Measurements from ENCODE around the gene RNF225. TPM values are rescaled to one million over a fixed set of nuclear protein-coding genes. Genes with fewer than 3 reads are reported as not detected.
A peak's percentile ranks its signal among the peaks of the same experiment; 100 is the strongest.
"Not testable (repeated sequence)": the region's sequence is repeated elsewhere in the genome, so short reads cannot be mapped to it uniquely, and the experiment has no call there.

The RNF225 gene
- total and polyA plus RNA-seq, 3 experiments from 2014 or later, result 0.28 to 0.78 TPM; not detected in 1

GRCh38 chr19:58366585-58367430 lies 28.6 kb upstream of the RNF225 start:
- CTCF ChIA-PET, result no interaction called here

GRCh38 chr19:58367698-58368454 lies 27.6 kb upstream of the RNF225 start:
- H3K27ac ChIP-seq (ENCODE audit: low read depth, low read length), result no peak overlapping the region
- Mint-ChIP-seq H3K27ac (no peak overlapping the region), H3K27me3 (no peaks in the 10 kb centered on the region), H3K36me3 (no peaks in the 10 kb centered on the region), H3K9me3 (no peaks in the 10 kb centered on the region), H3K4me1 (peaks cover 0 to 1% (median 1%) of the 10 kb centered on the region in 3 donors), H3K4me3 (no peak overlapping the region)
- ChIA-PET POLR2A (no interaction called here), CTCF (no interaction called here)
- no peak overlapping the region for H3K4me3 ChIP-seq (ENCODE audit: low read length)
- no peak for DNase-seq
- no peaks in the 10 kb centered on the region for H3K27me3 ChIP-seq (ENCODE audit: insufficient read depth, low read length, poor library complexity, severe bottlenecking)
- H3K4me1 ChIP-seq (ENCODE audit: insufficient read depth, low read length), result no peaks in the 10 kb centered on the region
- H3K36me3 ChIP-seq (ENCODE audit: insufficient read depth, low read length), result no peaks in the 10 kb centered on the region
- H3K9me3 ChIP-seq (ENCODE audit: low read length), result no peaks in the 10 kb centered on the region

More at GRCh38 chr19:58366585-58367430, 28.6 kb upstream of the RNF225 start:
- Mint-ChIP-seq H3K36me3 (peaks cover 0 to 6% (median 0%) of the 10 kb centered on the region in 3 donors), H3K9me3 (no peaks in the 10 kb centered on the region), H3K4me1 (peaks cover 5 to 10% (median 8%) of the 10 kb centered on the region in 3 donors), H3K4me3 (no peak overlapping the region), H3K27me3 (no peaks in the 10 kb centered on the region), H3K27ac (no peak overlapping the region)
- DNase-seq, result no peak
- Histone ChIP-seq H3K9me3 (ENCODE audit: low read length) (no peaks in the 10 kb centered on the region), H3K27me3 (ENCODE audit: insufficient read depth, low read length, poor library complexity, severe bottlenecking) (no peaks in the 10 kb centered on the region), H3K4me1 (ENCODE audit: insufficient read depth, low read length) (peaks cover 2% of the 10 kb centered on the region), H3K36me3 (ENCODE audit: insufficient read depth, low read length) (no peaks in the 10 kb centered on the region), H3K4me3 (ENCODE audit: low read length) (no peak overlapping the region), H3K27ac (ENCODE audit: low read depth, low read length) (no peak overlapping the region)
- POLR2A ChIA-PET, result no interaction called here

- CTCF ChIA-PET, result no interaction called here
- Mint-ChIP-seq H3K4me1 (no peaks in the 10 kb centered on the region), H3K27ac (no peak overlapping the region), H3K27me3 (no peaks in the 10 kb centered on the region), H3K4me3 (no peak overlapping the region), H3K9me3 (no peaks in the 10 kb centered on the region), H3K36me3 (no peaks in the 10 kb centered on the region)
- Histone ChIP-seq H3K27ac (ENCODE audit: low read depth, low read length) (no peak overlapping the region), H3K27me3 (ENCODE audit: insufficient read depth, low read length, poor library complexity, severe bottlenecking) (no peaks in the 10 kb centered on the region), H3K36me3 (ENCODE audit: insufficient read depth, low read length) (no peaks in the 10 kb centered on the region), H3K4me3 (ENCODE audit: low read length) (no peak overlapping the region), H3K4me1 (ENCODE audit: insufficient read depth, low read length) (no peaks in the 10 kb centered on the region), H3K9me3 (ENCODE audit: low read length) (no peaks in the 10 kb centered on the region)
- POLR2A ChIA-PET, result no interaction called here
- no peak for DNase-seq
These were observed 26.7 kb upstream of the RNF225 start for GRCh38 chr19:58368561-58369360.

DNA sequence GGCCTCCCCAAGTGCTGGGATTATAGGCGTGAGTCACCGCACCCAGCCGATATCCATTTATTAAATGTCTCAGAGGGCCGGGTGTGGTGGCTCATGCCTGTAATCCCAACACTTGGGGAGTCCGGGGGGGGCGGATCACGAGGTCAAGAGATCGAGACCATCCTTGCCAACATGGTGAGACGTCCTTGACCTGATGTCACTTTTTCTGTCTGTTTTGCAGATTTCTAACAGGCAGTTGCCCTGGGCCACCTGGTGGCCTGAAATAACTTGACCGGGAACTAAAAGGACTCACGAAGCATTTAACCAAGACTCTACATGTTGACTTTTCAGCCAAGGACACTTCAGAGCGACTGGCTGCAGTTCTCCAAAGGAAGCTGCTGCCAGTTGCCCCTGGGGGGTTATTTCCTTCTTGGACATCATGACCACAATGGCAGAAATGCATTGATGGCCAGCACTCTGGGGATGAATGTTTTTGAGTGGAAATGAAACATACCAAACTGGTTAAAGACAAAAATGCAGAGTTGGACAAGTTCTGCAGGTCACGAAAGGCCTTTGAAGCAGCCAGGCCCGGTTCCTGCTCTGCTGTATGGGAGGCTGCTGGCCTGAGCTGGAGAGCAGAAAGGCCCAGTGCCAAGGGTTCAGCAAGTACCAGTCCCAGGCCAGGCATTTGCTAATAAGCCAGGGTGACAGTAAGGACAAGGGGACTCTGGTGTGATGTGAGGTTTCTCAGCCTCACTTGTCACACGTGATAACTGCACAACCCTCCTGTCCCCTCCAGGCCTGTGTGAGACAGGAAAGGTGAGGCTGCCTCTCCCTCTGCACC lies 22.9 kb upstream of the RNF225 start:
- H3K4me3 Mint-ChIP-seq, result no peak overlapping the region
- CTCF ChIA-PET, result interaction anchor here (1.1 kb wide), 1 partner anchor 9 kb away, joined by 4 read pairs; no protein-coding TSS in a partner anchor
- no peak overlapping the region for H3K27ac Mint-ChIP-seq
- no peaks in the 10 kb centered on the region for H3K9me3 Mint-ChIP-seq
- H3K27me3 ChIP-seq (ENCODE audit: insufficient read depth, low read length, poor library complexity, severe bottlenecking), result no peaks in the 10 kb centered on the region
- no peak overlapping the region for H3K4me3 ChIP-seq (ENCODE audit: low read length)
- H3K4me1 ChIP-seq (ENCODE audit: insufficient read depth, low read length), result no peaks in the 10 kb centered on the region
- no peaks in the 10 kb centered on the region for H3K36me3 ChIP-seq (ENCODE audit: insufficient read depth, low read length)
- H3K36me3 Mint-ChIP-seq, result no peaks in the 10 kb centered on the region
- H3K27ac ChIP-seq (ENCODE audit: low read depth, low read length), result no peak overlapping the region
- no peak for DNase-seq
- POLR2A ChIA-PET, result no interaction called here
- H3K4me1 Mint-ChIP-seq, result no peaks in the 10 kb centered on the region
- H3K9me3 ChIP-seq (ENCODE audit: low read length), result no peaks in the 10 kb centered on the region
- no peaks in the 10 kb centered on the region for H3K27me3 Mint-ChIP-seq

DNA sequence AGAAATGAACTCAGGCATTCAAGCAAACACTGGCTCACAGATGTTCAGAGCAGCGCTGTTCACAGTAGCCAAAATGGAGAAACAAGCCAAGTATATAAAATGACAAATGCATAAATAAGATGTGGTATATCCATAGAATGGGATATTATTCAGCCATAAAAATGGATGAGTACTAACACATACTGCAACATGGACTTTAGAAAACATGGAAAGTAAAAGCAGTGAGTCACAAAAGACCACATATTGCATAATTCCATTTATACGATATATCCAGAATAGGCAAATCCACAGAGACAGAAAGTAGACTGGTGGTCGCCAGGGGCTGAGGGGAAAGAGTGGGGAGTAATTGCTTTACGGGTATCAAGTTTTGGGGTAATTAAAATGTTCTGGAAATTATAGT lies 21.3 kb upstream of the RNF225 start:
- no peaks in the 10 kb centered on the region for H3K36me3 Mint-ChIP-seq
- no peak overlapping the region for H3K4me3 ChIP-seq (ENCODE audit: low read length)
- DNase-seq, result no peak
- H3K27ac ChIP-seq (ENCODE audit: low read depth, low read length), result no peak overlapping the region
- no peaks in the 10 kb centered on the region for H3K9me3 Mint-ChIP-seq
- peaks cover 0 to 4% (median 0%) of the 10 kb centered on the region in 3 donors for H3K4me1 Mint-ChIP-seq
- peak overlapping the region in 1 of 8 donors; percentile 67 for H3K27ac Mint-ChIP-seq
- H3K4me1 ChIP-seq (ENCODE audit: insufficient read depth, low read length), result peaks cover under 1% of the 10 kb centered on the region
- no peaks in the 10 kb centered on the region for H3K27me3 Mint-ChIP-seq
- peak overlapping the region in 1 of 7 donors; percentile 34 for H3K4me3 Mint-ChIP-seq
- POLR2A ChIA-PET, result no interaction called here
- no peaks in the 10 kb centered on the region for H3K36me3 ChIP-seq (ENCODE audit: insufficient read depth, low read length)
- CTCF ChIA-PET, result interaction anchor here (0.9 kb wide), 1 partner anchor 11 kb away, joined by 3 read pairs; the partner anchor contains the start of gene ZNF497
- H3K9me3 ChIP-seq (ENCODE audit: low read length), result no peaks in the 10 kb centered on the region
- no peaks in the 10 kb centered on the region for H3K27me3 ChIP-seq (ENCODE audit: insufficient read depth, low read length, poor library complexity, severe bottlenecking)

GRCh38 chr19:58376724-58377123 lies 18.7 kb upstream of the RNF225 start:
- peaks cover 12% of the 10 kb centered on the region for H3K4me1 ChIP-seq (ENCODE audit: insufficient read depth, low read length)
- H3K9me3 ChIP-seq (ENCODE audit: low read length); H3K36me3 Mint-ChIP-seq; H3K27ac ChIP-seq (ENCODE audit: low read depth, low read length); H3K36me3 ChIP-seq (ENCODE audit: insufficient read depth, low read length); CTCF ChIA-PET; H3K4me3 ChIP-seq (ENCODE audit: low read length); H3K27me3 ChIP-seq (ENCODE audit: insufficient read depth, low read length, poor library complexity, severe bottlenecking); H3K27me3 Mint-ChIP-seq; DNase-seq; H3K9me3 Mint-ChIP-seq; H3K4me3 Mint-ChIP-seq: not testable (repeated sequence)
- POLR2A ChIA-PET, result interaction anchor here (0.9 kb wide), 1 partner anchor 29 kb away, joined by 3 read pairs; no protein-coding TSS in a partner anchor
- Mint-ChIP-seq H3K27ac (peak overlapping the region in 2 of 8 donors; percentile 19 to 69), H3K4me1 (peaks cover 12 to 22% (median 15%) of the 10 kb centered on the region in 3 donors)

- POLR2A ChIA-PET, result interaction anchor here (1.2 kb wide), 1 partner anchor 16 kb away, joined by 9 read pairs; the partner anchor contains the start of gene ZNF497
These were observed 16.2 kb upstream of the RNF225 start for GRCh38 chr19:58379246-58379645.

More at GRCh38 chr19:58379246-58379645, 16.2 kb upstream of the RNF225 start:
- H3K9me3 Mint-ChIP-seq, result no peaks in the 10 kb centered on the region
- H3K4me3 Mint-ChIP-seq, result peak overlapping the region; percentile 61 to 94 (median 87)
- no peaks in the 10 kb centered on the region for H3K27me3 Mint-ChIP-seq
- Histone ChIP-seq H3K36me3 (ENCODE audit: insufficient read depth, low read length) (no peaks in the 10 kb centered on the region), H3K9me3 (ENCODE audit: low read length) (no peaks in the 10 kb centered on the region), H3K27ac (ENCODE audit: low read depth, low read length) (no peak overlapping the region), H3K4me3 (ENCODE audit: low read length) (no peak overlapping the region), H3K27me3 (ENCODE audit: insufficient read depth, low read length, poor library complexity, severe bottlenecking) (no peaks in the 10 kb centered on the region), H3K4me1 (ENCODE audit: insufficient read depth, low read length) (peaks cover 18% of the 10 kb centered on the region)
- no peak for DNase-seq
- CTCF ChIA-PET, result interaction anchor here (1.0 to 1.5 kb wide), 2 partner anchors 16 to 29 kb away, joined by 3 to 5 read pairs; partner anchors contain the start of genes ZNF497 and ZNF584
- H3K27ac Mint-ChIP-seq, result peak overlapping the region in 7 of 8 donors; percentile 92 to 99 (median 96)
- peaks cover 17 to 31% (median 21%) of the 10 kb centered on the region in 3 donors for H3K4me1 Mint-ChIP-seq
- peaks cover 0 to 4% (median 0%) of the 10 kb centered on the region in 3 donors for H3K36me3 Mint-ChIP-seq

Measured in CD8-positive, alpha-beta memory T cell (primary cell).